Measurements from ENCODE around the gene SLC17A2.
"Not testable (repeated sequence)": the region's sequence is repeated elsewhere in the genome, so short reads cannot be mapped to it uniquely, and the experiment has no call there.

The SLC17A2 gene

GRCh38 chr6:25939593-25939992 is 9.1 kb upstream of the SLC17A2 start:
- Histone ChIP-seq H4K20me1 (no peaks in the 10 kb centered on the region), H3K4me1 (no peaks in the 10 kb centered on the region), H3K4me2 (no peak overlapping the region), H3K36me3 (no peaks in the 10 kb centered on the region), H3K4me3 (no peak overlapping the region), H3K27ac (no peak overlapping the region), H3K9me3 (no peaks in the 10 kb centered on the region), H3K27me3 (no peaks in the 10 kb centered on the region), H3K9ac (no peak overlapping the region)
- TF ChIP-seq Cebpa-rat (IDR thresholded peaks at IDR 0.05) = no peak

DNA sequence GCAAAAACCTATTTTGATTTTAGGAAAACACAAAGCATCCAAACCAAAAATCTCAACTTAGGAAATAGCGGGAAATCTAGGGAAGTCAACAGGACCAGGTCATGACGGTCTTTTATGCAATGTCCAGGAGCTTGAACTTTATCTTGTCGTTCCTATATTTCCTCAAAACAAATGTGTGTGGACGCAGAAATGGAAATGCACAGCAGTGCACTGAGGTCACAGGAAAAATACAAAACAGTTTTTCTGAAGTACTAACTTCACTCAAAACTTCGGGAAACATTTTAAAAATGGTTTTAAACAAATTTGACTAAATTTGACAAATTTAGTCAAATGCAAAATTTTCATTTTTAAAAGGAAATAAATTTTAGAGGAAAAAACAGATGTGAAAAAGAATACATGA is 5.5 kb upstream of the SLC17A2 start:
- Histone ChIP-seq H3K4me3 (no peak overlapping the region), H3K9me3 (no peaks in the 10 kb centered on the region), H3K9ac (no peak overlapping the region), H3K4me1 (no peaks in the 10 kb centered on the region), H3K27me3 (no peaks in the 10 kb centered on the region), H3K36me3 (no peaks in the 10 kb centered on the region), H4K20me1 (no peaks in the 10 kb centered on the region), H3K27ac (no peak overlapping the region), H3K4me2 (no peak overlapping the region)
- TF ChIP-seq Cebpa-rat (IDR thresholded peaks at IDR 0.05) = no peak

DNA sequence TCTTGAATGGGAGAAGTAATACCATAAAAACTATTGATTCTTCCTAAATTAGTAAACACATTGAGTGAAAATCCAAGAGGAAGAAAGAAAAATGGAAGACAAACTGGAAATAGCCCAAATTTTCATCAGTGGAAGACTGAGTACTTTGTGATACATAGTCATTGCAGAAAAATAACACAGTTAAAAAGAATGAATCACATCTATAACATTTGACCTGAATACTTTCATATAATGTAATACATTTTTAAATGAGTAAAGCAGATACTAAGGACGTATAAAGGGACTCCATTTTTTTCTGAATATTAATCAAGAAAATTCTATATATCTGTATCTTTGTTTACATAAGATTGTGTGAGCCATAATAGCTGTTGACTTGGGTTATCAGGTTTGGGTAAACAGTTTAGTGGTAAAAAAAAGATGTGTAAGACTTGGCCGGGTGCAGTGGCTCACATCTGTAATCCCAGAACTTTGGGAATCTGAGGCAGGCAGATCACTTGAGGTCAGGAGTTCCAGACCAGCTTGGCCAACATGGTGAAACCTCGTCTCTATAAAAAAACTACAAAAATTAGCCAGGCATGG is 4.3 kb upstream of the SLC17A2 start:
- Histone ChIP-seq H4K20me1 (no peaks in the 10 kb centered on the region), H3K27ac (no peak overlapping the region), H3K9ac (no peak overlapping the region), H3K4me1 (no peaks in the 10 kb centered on the region), H3K4me3 (no peak overlapping the region), H3K4me2 (no peak overlapping the region), H3K9me3 (no peaks in the 10 kb centered on the region), H3K36me3 (no peaks in the 10 kb centered on the region), H3K27me3 (no peaks in the 10 kb centered on the region)
- TF ChIP-seq Cebpa-rat (IDR thresholded peaks at IDR 0.05) = no peak

DNA sequence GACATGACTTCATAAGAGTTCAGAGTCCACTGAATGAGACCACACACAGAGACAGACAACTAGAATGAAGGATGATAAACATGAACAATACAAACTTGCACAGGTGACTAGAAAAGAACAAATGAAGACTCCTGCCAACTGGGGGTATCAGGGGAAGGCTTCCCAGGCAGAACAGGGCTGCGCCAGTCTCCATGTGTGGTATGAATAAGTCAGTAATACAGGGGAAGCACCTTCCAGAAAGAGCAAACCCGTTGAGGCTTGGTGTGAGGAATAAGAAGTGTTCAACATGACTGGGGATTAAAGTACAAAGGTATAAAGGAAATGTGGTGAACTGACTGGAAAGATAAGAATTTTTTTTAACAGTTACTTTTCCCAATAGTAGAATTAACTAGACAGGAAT is 3.7 kb upstream of the SLC17A2 start:
- no peak overlapping the region for H3K9ac ChIP-seq
- H3K4me2 ChIP-seq = no peak overlapping the region
- no peak overlapping the region for H3K27ac ChIP-seq
- H3K27me3 ChIP-seq = no peaks in the 10 kb centered on the region
- no peaks in the 10 kb centered on the region for H3K36me3 ChIP-seq
- H3K4me3 ChIP-seq = no peak overlapping the region
- no peaks in the 10 kb centered on the region for H3K9me3 ChIP-seq
- H4K20me1 ChIP-seq = no peaks in the 10 kb centered on the region
- H3K4me1 ChIP-seq = no peaks in the 10 kb centered on the region
- no peak for TF ChIP-seq Cebpa-rat (IDR thresholded peaks at IDR 0.05)

GRCh38 chr6:25931411-25931709 is 869 bp upstream of the SLC17A2 start:
- Histone ChIP-seq H3K4me3 (no peak overlapping the region), H3K27ac (no peak overlapping the region), H3K36me3 (no peaks in the 10 kb centered on the region), H3K9me3 (no peaks in the 10 kb centered on the region), H3K4me1 (no peaks in the 10 kb centered on the region), H3K9ac (no peak overlapping the region), H3K27me3 (no peaks in the 10 kb centered on the region), H4K20me1 (no peaks in the 10 kb centered on the region), H3K4me2 (no peak overlapping the region)
- no peak for TF ChIP-seq Cebpa-rat (IDR thresholded peaks at IDR 0.05)

DNA sequence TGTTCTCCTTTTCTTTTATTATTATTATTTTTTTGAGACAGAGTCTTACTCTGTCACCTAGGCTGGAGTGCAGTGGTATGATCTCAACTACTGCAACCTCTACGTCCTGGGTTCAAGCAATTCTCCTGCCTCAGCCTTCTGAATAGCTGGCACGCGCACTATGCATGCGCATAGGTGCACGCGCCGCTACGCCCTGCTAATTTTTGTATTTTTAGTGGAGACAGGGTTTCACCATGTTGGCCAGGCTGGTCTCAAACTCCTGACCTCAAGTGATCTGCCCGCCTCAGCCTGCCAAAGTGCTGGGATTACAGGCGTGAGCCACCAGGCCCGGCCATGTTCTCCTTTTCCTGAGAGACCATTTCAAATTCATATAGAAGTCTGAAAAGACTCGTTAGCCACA is 706 bp downstream of the SLC17A2 start:
- not testable (repeated sequence) for H3K36me3 ChIP-seq, H4K20me1 ChIP-seq, H3K4me1 ChIP-seq, H3K27me3 ChIP-seq, H3K9me3 ChIP-seq, H3K4me2 ChIP-seq, H3K4me3 ChIP-seq, H3K9ac ChIP-seq, H3K27ac ChIP-seq

DNA sequence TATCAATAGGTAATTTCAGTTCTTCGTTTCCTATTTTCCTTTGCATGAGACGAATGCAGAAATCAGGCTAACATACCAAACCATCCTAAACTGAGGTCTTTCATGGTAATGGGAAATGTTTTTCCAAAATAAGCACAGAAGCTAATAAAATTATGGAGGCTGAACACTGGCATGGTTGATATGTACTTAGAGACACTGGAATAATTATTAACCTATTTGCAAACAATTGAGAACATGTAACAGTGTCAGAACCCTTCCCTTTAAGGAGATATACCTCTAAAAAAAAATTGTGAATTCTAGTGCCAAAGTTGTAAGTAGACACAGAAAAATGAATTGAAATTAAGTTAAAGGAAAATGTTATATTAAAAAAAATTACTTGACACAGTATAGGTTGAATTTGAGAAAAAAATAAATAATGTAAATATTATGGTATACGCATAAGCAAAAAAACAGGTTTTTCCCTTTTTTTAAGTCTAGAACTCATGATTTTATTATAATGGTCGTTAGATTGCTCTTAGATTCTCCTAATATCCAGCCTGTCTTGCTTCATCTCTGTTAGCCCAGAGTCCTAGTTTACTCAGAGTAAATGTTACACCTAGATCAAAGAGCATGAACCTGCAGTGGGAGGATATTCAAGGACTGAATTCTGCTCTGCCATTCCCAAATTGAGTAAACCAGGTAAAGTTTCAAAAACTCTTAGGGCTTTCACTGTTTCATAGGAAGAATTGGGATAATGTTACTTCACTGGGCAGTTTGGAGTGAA is 1.7 kb downstream of the SLC17A2 start:
- Histone ChIP-seq H3K4me3 (no peak overlapping the region), H3K9ac (no peak overlapping the region), H3K27ac (no peak overlapping the region), H3K9me3 (no peaks in the 10 kb centered on the region), H3K4me1 (no peaks in the 10 kb centered on the region), H4K20me1 (no peaks in the 10 kb centered on the region), H3K4me2 (no peak overlapping the region), H3K36me3 (no peaks in the 10 kb centered on the region), H3K27me3 (no peaks in the 10 kb centered on the region)
- no peak for TF ChIP-seq Cebpa-rat (IDR thresholded peaks at IDR 0.05)

GRCh38 chr6:25927756-25928216 is 2.7 kb downstream of the SLC17A2 start:
- no peak overlapping the region for H3K27ac ChIP-seq
- H3K4me1 ChIP-seq = no peaks in the 10 kb centered on the region
- H3K9ac ChIP-seq = no peak overlapping the region
- no peak overlapping the region for H3K4me2 ChIP-seq
- TF ChIP-seq Cebpa-rat (IDR thresholded peaks at IDR 0.05) = no peak
- H3K9me3 ChIP-seq = no peaks in the 10 kb centered on the region
- H3K4me3 ChIP-seq = no peak overlapping the region
- H4K20me1 ChIP-seq = no peaks in the 10 kb centered on the region
- H3K36me3 ChIP-seq = no peaks in the 10 kb centered on the region
- no peaks in the 10 kb centered on the region for H3K27me3 ChIP-seq

- Histone ChIP-seq H4K20me1 (no peaks in the 10 kb centered on the region), H3K27ac (no peak overlapping the region), H3K27me3 (no peaks in the 10 kb centered on the region), H3K4me2 (no peak overlapping the region), H3K4me1 (no peaks in the 10 kb centered on the region), H3K9me3 (no peaks in the 10 kb centered on the region), H3K9ac (no peak overlapping the region), H3K36me3 (no peaks in the 10 kb centered on the region), H3K4me3 (no peak overlapping the region)
- TF ChIP-seq Cebpa-rat (IDR thresholded peaks at IDR 0.05) = no peak
Measured at GRCh38 chr6:25927178-25927577, 3.3 kb downstream of the SLC17A2 start.

GRCh38 chr6:25925876-25926275 is 4.6 kb downstream of the SLC17A2 start:
- no peaks in the 10 kb centered on the region for H3K9me3 ChIP-seq
- no peak overlapping the region for H3K27ac ChIP-seq
- H4K20me1 ChIP-seq = no peaks in the 10 kb centered on the region
- H3K36me3 ChIP-seq = no peaks in the 10 kb centered on the region
- no peak overlapping the region for H3K9ac ChIP-seq
- H3K27me3 ChIP-seq = no peaks in the 10 kb centered on the region
- no peaks in the 10 kb centered on the region for H3K4me1 ChIP-seq
- H3K4me3 ChIP-seq = no peak overlapping the region
- no peak for TF ChIP-seq Cebpa-rat (IDR thresholded peaks at IDR 0.05)
- H3K4me2 ChIP-seq = no peak overlapping the region

DNA sequence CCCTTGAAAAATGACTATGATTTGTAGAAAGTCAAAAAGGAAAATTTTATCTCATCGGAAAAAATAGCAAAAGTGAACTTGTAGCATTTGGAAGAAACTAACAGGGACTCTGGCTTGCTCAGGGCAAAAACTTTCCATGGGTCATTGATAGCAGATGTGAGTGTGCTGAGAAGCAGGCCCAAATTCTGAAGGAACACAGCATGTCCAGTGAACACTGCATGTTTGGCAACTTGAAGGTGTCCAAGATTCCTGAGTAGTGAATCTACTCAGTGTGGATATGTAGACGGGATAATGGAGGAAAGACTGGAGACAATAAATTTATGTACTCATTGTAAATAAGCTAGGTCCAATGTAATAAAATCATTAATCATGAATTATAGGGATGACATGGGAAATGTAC is 8.2 kb downstream of the SLC17A2 start:
- no peaks in the 10 kb centered on the region for H3K4me1 ChIP-seq
- H3K27ac ChIP-seq = no peak overlapping the region
- no peaks in the 10 kb centered on the region for H4K20me1 ChIP-seq
- no peak for TF ChIP-seq Cebpa-rat (IDR thresholded peaks at IDR 0.05)
- no peaks in the 10 kb centered on the region for H3K27me3 ChIP-seq
- H3K36me3 ChIP-seq = no peaks in the 10 kb centered on the region
- no peak overlapping the region for H3K4me3 ChIP-seq
- H3K4me2 ChIP-seq = no peak overlapping the region
- H3K9me3 ChIP-seq = no peaks in the 10 kb centered on the region
- H3K9ac ChIP-seq = no peak overlapping the region
